Measurements from ENCODE around the gene MTURN.
"Not testable (repeated sequence)": the region's sequence is repeated elsewhere in the genome, so short reads cannot be mapped to it uniquely, and the experiment has no call there.

The MTURN gene

DNA sequence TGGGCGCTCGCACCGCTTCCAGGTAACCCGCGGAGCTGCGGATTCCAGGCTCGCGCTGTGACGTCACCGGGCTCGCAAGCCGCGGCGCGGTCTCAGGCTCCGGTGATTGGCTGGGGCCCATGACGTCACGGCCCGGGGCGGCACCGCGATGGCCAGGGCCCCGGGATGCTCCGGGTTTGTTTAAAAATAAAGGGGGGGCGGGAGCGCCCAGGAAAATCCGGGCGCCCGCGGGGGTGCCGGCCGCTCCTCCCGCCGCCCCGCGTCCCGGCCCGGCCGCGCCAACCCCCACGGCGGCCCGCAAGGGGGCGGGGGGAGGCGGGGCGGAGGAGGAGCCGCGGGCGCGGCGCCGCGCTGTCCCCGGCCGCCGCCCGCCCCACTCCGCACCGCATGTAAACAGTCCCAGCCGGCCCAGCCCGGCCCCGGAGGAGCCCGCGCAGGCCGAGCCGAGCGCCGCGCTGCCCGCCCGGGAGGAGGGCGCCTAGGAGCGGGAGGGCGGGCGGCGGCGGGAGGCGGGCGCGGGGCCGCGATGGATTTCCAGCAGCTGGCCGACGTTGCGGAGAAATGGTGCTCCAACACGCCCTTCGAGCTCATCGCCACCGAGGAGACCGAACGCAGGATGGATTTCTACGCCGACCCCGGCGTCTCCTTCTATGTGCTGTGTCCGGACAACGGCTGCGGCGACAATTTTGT is at the start of gene MTURN:
TSS of gene MTURN (plus strand) at position 376 of the 690 bp plus-strand sequence. CDS start at position 527, 151 bp downstream.
- peak; percentile 51 for DNase-seq

DNA sequence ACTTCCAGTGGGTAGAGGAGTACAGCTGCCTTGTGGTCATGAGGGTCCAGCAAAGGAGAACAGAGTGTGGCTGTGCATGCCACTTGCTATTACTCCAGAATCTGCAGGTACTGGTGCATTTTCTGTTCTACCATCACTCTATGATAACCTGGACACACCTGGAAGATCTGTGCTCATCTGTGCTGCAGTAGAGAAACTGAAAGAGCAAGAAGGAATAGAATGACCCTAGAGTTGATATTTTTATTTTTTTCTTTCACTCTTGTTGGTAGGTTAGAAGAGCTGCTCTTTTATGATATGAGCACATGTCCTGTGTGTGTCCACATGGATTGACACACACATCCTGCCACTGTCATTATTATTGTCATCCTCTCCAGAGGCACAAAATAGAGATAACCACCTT is 48.3 kb upstream of the MTURN start:
- no peak for DNase-seq

DNA sequence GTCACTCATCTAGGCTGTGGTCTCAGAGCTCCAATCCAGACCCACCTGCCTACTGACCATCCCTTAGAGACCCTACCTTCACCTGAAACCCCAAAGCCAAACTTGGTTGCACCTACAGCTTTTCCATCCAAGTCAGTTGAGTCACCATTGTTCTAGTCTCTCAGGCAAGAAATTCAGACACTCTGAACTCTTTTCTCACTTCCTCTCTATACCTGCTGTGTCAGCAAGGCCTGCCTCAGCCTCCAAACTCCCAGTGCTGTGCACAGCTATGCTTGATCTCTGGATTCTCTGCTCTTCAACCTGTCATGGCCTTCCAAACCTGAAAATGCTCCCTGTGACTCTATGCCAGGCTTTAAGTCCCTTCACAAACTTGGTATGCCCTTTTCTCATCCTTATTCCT is 47.4 kb upstream of the MTURN start:
- DNase-seq: no peak

DNA sequence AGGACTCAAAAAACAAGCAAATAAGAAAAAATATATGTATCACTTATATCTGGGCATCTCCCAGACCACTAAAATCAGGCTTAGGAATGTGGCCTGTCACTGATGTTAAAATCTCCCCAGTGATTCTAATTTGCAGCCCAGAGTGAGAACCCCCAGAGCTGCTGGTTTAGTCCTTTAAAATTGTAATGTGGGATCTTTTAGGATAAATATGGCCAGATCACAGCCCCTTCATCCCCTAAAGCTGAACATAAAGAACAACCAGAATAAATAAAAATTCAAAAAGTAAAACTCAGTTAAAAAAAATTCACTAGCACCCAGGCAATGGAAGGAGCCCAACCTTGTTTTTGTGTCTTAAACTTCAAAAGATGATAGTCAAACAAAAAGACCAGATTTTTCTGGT is 46.4 kb upstream of the MTURN start:
- no peak for DNase-seq

DNA sequence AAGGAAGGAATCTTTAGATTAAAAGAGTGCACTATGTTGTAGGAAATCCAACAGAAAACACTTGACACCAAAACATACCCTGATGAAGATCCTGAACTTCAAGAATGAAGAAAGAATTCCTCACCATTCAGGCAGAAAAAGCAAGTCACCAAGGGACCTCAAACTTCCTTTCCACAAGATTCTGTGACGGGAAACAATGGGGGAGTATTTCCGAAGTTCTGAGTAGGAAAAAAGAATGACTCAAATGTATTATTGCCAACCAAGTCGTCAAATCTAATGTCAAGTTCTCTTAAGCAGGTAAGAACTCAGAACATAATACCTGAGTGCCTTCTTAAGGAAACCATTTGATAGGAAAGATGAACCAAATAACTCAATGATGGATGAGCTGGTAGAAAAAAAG is 44.7 kb upstream of the MTURN start:
- DNase-seq: no peak

DNA sequence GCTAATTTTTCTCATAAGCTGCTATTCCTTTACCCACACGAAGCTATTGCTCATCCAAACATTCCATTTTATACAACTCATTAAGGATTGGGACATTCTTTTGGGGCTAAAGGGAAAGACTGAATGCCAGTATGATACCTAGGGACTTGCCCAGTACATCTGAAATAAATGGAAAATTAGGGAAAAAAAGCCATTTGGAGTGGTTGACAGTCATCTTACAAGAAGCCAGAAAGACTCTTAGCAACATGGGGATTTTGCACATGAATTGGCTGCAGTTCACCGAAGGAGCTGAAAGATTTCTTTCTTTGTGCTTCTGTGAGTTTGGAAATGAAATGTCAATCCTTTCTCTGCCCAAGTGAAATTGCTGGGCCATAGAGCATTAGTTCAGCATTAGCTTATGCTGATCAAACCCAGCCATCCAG is 43.3 kb upstream of the MTURN start:
- no peak for DNase-seq

DNA sequence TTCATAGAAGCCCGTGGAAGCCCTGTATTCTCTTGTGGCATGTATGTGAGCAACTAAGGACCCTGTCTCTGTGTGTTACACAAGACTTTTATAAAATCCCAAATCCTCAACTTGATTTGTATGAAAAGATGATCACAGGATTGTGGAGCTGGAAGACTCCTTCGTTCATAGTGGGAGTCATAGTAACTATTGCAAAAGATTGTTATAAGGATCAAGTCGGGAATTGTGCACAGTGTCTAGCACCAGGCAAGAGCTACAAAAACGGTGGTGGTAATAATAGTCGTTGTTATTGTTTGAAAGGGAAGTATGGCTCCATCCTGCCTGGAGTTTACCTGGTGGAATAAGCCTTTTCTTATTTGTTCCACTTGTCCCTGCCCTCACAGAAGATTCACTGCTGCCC is 42.8 kb upstream of the MTURN start:
- DNase-seq: no peak

DNA sequence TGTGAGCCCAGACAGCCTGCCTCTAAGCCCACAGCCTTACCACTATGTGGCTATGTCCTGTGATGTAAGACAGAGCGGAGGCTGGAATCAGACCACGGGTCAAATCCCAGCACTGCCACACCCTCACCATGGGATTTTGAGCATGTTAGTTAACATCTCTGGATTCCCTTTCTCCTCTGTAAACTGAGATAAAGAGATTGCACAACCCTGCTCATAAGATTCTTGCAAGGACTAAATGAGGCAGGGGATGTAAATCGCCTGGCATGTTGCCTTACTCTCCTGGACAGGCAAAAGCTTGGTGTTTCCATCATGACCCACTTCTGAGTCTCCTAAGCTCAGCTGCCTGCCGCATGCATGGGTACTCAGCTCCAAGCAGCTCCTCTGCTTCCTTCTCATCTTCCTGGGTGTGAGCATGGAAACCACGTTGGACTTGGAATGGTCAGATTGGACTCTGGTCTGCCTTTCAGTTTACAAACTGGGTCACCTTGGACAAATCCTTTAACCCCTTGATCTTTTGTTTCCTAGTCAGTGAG is 41.3 kb upstream of the MTURN start:
- DNase-seq: no peak

DNA sequence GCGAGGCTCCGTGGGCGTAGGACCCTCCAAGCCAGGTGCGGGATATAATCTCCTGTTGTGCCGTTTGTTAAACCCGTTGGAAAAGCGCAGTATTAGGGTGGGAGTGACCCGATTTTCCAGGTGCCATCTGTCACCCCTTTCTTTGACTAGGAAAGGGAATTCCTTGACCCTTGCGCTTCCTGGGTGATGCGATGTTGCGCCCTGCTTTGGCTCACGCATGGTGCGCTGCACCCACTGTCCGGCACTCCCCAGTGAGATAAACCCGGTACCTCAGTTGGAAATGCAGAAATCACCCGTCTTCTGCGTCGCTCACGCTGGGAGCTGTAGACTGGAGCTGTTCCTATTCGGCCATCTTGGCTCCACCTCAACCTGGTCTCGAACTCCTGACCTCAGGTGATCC is 36.2 kb upstream of the MTURN start:
- DNase-seq: not testable (repeated sequence)

DNA sequence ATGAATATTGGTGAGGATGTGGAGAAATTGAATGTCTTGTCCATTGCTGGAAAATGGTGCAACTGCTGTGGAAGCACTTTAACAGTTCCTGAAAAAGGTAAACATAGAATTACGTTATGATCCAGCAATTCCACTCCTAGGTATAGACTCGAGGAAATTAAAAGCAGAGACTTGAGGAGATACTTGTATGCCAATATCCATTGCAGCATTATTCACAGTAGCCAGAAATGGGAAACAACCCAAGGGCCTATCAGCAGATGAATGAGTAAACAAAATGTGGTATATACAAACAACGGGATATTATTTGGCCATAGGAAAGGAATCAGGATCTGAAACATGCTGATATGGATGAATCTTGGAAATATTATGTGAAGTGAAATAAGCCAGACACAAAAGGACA is 32.5 kb upstream of the MTURN start:
- no peak for DNase-seq

DNA sequence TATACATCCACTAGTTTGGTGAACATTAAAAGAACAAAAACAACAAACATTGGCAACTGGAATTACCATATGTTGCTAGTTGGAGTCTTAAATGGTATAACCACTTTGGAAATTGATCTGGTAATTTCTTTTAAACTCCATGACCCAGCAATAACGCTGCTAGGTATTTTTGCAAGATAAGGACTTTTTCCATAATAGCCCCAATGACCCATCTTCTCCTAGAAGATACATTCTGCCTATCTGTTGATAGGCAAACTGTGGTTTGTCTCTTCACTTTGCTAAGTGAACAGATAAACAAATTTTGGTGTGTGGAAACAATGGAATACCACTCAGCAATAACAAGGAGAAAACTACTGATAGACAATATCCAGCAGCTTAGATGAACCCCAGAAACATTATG is 30.6 kb upstream of the MTURN start:
- no peak for DNase-seq

DNA sequence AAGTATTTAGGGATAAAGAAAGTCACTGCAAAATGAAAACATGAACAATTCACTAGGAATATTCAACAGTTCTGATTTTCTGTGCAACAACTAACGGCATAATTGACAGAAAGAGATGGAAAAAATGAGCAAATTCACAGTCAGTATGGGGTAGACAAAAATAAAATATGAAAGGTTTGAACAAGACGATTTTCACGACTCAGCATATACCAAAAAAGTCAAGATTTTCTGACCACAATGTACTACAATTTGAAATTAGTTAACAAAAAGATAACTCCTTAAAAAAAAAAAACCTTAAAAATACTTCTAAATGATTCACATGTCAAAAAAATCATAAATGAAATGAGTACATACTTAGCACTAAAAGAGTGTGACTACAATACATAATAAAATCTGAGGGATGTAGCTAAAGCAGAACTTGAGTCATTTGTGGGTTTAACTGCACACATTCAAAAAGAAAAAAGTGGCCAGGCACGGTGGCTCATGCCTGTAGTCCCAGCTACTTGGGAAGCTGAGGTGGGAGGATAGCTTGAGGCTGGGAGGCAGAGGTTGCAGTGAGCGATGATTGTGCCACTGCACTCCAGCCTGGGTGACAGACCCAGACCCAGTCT is 22.6 kb upstream of the MTURN start:
- no peak for DNase-seq

DNA sequence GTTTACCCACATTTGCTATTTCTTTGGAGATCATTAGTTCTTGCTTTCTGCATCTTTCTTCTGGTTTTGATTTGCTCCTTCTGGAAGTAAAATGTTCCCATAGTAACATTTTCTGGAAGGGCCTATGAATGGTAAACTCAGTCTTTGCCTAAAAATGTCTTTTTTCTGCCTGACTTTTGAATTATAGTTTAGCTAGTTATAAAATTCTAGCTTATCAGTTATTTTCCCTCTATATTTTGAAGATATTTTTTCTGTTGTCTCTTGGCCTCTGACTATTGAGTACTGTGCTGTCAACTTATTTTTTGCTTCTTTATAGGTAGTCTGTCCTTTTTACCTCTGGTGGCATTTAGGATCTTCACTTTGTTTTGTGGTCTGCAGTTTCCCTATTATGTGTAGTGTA is 21.6 kb upstream of the MTURN start:
- DNase-seq: no peak

DNA sequence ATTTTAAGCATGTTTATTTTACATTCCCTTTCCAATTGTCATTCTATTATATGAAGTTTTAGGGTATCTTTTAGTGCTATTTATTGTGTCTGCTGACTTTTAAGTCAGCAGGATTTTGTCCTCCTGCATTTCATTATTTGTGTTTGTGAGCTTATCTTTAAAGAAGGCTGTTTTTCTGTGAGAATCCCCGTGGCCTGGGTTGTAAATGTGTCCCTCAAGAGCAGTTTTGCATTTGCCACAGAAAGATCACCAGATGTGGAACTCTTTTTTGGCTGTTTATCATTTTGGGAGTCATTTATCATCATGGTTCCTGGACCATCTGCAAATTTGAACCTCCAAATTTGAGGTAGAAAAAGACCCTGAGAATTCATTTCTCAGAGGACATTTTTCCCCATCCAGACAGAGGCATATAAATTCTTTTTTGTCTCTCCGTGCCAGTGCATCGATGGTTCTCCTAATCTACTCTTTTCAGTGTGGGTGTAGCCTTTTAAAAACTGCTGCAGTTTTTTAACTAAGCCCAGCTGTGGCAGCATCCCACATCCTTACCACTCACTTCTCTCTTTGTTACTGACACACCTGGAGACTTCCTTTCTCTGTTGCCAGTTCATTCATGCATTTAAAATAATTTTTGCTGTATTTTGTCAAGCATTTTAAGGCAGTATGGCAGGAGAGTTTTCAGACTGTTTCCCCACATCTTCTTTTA is 20.1 kb upstream of the MTURN start:
- DNase-seq: no peak

DNA sequence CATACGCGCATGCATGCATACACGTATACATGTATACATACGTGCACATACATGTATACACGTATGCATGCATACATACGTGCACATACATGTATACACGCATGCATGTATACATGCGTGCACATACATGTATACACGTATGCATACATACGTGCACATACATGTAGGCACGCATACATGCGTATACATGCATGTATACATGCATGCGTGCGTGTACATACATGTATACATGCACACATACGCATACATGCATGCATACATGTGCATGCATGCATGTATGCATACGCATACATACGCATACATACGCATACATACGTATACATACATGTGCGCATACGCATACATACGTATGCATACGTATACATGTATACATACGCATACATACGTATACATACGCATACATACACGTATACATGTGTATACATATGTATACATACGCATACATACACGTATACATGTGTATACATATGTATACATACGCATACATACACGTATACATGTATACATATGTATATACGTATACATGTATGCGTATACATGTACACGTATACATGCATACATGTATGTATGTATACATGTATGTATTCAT is 19.0 kb upstream of the MTURN start:
- no peak for DNase-seq

DNA sequence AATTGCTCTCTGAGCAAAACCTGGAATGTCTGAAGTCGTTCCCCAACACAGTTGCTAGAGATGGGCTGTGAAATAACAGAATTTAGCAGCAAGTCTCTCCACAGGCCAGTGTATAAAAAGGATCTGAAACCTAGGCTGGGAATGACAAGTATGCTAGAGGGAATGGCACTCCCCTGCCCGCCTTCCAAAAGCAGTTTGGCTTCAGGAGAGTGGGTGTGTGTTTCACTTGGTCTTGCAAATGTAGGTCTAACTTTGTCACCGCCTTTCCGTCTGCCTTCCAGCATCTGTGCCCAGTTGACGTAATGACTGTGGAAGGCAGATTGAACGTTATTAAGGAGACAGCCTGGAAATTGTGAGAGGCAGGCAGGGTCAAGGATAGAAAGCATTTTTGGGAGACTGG is 18.0 kb upstream of the MTURN start:
- DNase-seq: no peak

DNA sequence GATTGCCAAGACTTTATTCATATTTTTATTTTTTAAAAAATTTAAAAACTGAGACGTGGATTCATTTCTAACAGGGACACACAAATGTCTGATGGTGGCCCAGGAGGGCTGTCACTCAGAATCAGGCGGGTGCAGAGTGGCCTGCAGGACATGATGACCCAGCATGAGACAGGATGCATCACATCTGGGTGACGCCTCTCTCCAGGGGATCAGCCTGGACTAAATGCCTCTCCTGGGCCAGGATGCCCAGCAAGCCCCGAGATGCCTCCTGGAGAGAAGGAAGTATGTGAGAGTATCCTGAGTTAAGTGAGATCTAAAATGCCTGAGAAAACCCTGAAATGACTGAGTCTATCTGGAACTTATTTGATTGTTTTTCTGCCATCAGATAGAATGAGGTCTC is 16.9 kb upstream of the MTURN start:
- no peak for DNase-seq

DNA sequence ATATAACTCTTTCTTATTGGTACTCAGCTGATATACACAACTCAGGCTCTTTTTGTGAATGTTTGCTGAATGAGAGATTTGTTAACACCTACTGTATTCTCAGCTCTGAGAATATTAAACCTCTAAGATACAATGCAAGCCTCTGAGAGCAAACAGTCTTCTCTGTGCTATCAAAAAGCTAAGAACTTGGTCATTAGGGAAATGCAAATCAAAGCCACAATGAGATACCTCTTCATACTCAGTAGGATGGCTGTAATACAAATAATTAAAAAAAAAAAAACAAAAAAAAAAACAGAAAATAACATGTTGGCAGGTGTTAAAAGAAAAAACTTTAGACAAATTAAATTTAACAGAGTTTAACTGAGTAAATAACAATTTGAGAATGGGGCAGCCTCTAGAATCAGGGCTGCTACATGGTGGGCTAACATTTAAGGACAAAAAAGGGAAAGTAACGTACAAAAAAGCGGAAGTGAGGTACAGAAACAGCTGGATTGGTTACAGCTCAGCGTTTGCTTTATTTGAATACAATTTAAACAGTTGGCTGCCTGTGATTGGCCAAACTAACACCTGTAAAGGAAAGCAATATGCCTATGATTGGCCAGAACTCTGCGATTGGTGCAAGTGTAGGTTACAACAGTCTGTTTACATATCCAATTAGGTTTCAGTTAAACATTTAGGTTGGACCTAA is 14.8 kb upstream of the MTURN start:
- no peak for DNase-seq

DNA sequence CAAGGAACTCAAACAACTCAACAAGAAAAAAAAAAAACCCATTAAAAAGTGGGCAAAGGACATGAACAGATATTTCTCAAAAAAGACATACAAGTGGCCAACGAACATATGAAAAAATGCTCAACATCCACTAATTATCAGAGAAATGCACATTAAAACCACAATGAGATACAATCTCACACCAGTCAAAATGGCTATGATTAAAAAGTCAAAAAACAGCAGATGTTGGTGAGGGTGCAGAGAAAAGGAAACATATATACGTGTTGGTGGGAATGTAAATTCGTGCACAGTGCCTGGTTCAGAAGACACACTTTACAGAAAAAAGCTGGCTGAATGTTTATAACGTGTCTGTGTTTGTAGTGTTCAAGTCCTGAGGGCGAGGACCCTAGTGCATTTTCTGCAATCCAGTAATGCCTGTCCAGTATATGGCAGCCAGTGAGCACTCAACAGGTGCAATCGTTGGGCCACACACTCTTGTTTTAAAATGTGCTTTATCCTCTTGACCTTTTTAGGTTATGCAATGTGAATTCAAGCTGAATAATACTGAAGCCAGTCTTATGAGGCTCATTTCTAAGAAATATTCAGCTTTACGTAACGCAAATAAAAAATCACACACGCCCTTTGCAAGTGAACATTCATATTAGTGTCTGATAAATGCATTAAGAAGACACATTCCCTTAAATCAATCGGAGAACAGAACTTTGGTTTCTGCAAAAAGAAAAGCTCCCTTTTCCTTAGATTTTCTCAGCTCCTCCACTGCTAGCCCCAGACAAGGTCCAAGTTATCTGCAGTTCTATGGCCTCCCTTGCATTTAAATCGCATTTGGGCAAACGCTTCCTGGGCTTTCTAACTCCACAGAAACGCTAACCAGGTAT is 813 bp upstream of the MTURN start:
- DNase-seq: no peak

DNA sequence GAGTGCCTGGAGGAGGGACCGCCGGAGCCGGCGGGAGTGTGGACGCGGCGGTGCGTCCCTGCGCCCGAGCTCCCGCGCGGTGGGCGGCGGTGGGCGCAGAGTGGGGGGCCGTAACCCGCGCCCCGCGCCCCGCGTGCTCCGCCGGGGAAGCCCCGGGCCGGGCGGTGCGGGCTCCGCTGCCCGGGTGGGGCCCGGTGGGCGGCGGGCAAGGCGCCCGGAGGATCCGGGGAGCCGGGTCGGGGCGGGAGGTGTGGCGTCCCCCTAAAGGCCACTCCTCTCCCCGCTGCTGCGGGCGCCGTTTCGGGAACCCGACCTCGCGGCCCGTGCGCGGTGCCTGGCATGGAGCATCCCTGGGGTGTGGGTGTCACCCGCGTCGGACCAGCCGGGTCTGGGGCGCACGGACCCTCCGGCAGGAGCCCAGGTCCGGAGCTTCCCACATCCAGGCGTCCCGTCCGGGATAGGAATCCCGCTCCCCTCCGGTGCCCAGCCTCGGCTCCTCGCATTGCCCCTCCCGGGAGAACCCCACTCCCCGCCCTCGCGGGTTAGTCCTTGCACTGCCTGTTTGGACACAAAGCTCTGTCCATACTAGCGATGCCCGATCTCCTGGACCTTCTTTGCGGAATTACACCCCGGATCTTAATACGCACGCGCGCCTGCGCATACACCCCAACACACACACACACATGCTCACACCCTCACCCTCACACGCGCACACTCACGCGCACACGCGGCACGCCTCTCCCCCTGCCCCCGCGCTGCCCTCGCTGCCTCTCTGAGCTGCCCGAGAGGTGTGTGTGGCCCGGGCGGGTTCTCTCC is 723 bp downstream of the MTURN start:
- DNase-seq: peak; percentile 21

DNA sequence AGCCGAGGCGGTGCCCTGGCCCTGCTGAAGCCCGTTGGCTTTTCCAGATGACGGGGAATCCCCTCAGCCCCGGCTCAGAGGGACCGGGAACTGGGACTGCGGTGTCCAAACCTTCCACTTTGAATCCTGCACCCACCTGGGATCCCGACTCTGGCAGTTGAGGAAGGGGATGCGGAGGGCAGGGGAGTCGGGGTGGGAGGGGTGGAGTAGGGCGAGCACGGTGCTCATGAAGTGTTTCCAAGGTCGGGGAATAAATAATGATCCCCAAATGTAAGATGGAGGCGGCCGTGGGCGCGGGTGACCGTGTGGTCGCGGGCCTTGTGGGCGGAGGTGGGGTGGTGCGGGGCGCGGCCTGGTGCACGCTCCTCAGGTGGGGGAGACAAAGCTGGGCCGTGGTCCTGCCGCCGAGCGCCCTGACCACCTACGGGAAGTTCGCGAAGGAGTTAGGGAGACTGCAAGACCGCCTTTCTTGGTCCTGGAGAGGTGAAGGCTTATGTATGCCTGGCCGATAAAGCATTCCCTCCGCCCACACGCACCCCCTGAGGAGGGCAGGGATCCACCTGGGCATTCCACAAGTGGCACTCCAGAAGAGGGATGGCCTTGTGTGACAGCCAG is 1.4 kb downstream of the MTURN start:
- no peak for DNase-seq

All from GF-D8 (cell line).